ENCODE data around the gene HFE. TPM values are rescaled to one million over a fixed set of nuclear protein-coding genes. Genes with fewer than 3 reads are reported as not detected.

Gene HFE
- total and polyA plus RNA-seq, 2 of the 13 experiments (the other 11 are each of a cell fraction or from before 2014, with no cell fraction given) = 3.7 to 6.3 TPM

DNA sequence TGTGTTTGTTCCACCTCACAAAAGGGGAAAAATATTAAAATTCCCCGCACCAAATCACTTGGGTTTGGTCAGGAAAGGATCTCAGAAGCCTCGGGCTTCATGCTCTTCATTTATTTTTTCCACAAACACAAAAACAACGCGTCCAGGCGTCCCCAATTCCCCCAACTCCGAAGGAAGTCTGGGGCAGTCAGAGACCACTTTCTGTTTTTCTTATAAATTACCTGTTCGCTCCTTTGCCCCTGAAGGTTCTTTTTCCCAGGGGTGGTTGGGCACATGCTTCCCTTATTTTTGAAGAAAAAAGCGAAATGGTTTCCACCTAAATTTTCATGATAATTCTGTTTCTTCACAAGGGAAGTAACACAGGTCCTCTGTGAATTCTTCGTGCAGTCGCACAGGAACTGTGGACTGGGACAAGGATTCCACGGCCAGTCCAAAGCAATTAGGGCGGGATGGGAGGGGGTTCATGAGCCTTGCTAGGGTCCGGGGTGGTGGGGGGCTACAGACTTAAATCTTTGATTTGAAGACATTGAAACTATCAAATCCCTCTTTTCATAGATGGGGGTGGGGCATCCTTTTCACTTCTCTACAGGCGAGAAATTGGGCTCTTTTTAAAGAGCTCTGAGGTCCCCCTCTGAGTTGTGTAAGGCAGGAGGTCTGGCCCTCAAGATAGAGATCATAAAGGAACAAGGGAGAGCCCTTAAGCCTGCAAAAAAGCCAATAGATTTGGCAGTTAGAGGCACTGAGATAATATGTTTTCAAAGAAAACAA lies 30.5 kb upstream of the HFE start (continued):
- TF ChIP-seq ZNF75D (CRISPR knock-in tag; IDR thresholded peaks at IDR 0.05; ENCODE audit: borderline replicate concordance) (no peak), BCL6 (CRISPR knock-in tag; IDR thresholded peaks at IDR 0.05) (no peak), ZNF234 (CRISPR knock-in tag; conservative IDR thresholded peaks at IDR 0.05) (no peak), ZNF652 (CRISPR knock-in tag; IDR thresholded peaks at IDR 0.05; ENCODE audit: borderline replicate concordance, low read depth) (no peak), ZNF644 (CRISPR knock-in tag; IDR thresholded peaks at IDR 0.05; ENCODE audit: low read depth) (no peak), REXO4 (CRISPR knock-in tag; IDR thresholded peaks at IDR 0.05; ENCODE audit: borderline replicate concordance) (no peak), MXI1 (IDR thresholded peaks at IDR 0.05; ENCODE audit: borderline replicate concordance, low read depth, low read length) (no peak), ZNF431 (CRISPR knock-in tag; IDR thresholded peaks at IDR 0.05; ENCODE audit: borderline replicate concordance, low read depth) (no peak), ZNF687 (CRISPR knock-in tag; IDR thresholded peaks at IDR 0.05) (0 out of 2 replicates have a peak, but pooled peaks have one; percentile 5), MEF2D (CRISPR knock-in tag; IDR thresholded peaks at IDR 0.05) (no peak), PITX1 (CRISPR knock-in tag; IDR thresholded peaks at IDR 0.05) (no peak), ZMYM4 (CRISPR knock-in tag; IDR thresholded peaks at IDR 0.05) (no peak), DNMT3B (CRISPR knock-in tag; conservative IDR thresholded peaks at IDR 0.05) (0 out of 2 replicates have a peak, but pooled peaks have one; percentile 32), RAD21 (CRISPR knock-in tag; IDR thresholded peaks at IDR 0.05) (no peak), ZNF180 (CRISPR knock-in tag; IDR thresholded peaks at IDR 0.05; ENCODE audit: borderline replicate concordance, low read depth) (no peak), ZNF788 (CRISPR knock-in tag; IDR thresholded peaks at IDR 0.05; ENCODE audit: borderline replicate concordance) (no peak), BRD4 (CRISPR knock-in tag; IDR thresholded peaks at IDR 0.05) (no peak), HES4 (CRISPR knock-in tag; IDR thresholded peaks at IDR 0.05; ENCODE audit: borderline replicate concordance) (no peak), ZNF20 (CRISPR knock-in tag; IDR thresholded peaks at IDR 0.05) (no peak), GFI1 (CRISPR knock-in tag; IDR thresholded peaks at IDR 0.05; ENCODE audit: borderline replicate concordance) (no peak), STAT5B (CRISPR knock-in tag; IDR thresholded peaks at IDR 0.05) (no peak), KDM2A (CRISPR knock-in tag; IDR thresholded peaks at IDR 0.05; ENCODE audit: borderline replicate concordance, low read depth) (no peak), ZNF3 (CRISPR knock-in tag; IDR thresholded peaks at IDR 0.05) (no peak), RNF2 (conservative IDR thresholded peaks at IDR 0.05; ENCODE audit: low read depth) (no peak)
- TF ChIP-seq, protein P1, sequence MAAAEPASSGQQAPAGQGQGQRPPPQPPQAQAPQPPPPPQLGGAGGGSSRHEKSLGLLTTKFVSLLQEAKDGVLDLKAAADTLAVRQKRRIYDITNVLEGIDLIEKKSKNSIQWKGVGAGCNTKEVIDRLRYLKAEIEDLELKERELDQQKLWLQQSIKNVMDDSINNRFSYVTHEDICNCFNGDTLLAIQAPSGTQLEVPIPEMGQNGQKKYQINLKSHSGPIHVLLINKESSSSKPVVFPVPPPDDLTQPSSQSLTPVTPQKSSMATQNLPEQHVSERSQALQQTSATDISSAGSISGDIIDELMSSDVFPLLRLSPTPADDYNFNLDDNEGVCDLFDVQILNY (CRISPR knock-in tag; conservative IDR thresholded peaks at IDR 0.05) = no peak
